Stimulated activated CD4-positive, alpha-beta T cell treated with anti-CD3 and anti-CD28 coated beads, Interleukin-1b, Interleukin-23, amount 100 ng/mL, for 48 hours (primary cell): ENCODE results near the gene TTC24.
"Not testable (repeated sequence)": the region's sequence is repeated elsewhere in the genome, so short reads cannot be mapped to it uniquely, and the experiment has no call there.

Experiments used
- DNase-seq: peaks from one replicate; pipeline ENCODE4 v3.0.0-alpha.2; 2020

Gene TTC24

DNA sequence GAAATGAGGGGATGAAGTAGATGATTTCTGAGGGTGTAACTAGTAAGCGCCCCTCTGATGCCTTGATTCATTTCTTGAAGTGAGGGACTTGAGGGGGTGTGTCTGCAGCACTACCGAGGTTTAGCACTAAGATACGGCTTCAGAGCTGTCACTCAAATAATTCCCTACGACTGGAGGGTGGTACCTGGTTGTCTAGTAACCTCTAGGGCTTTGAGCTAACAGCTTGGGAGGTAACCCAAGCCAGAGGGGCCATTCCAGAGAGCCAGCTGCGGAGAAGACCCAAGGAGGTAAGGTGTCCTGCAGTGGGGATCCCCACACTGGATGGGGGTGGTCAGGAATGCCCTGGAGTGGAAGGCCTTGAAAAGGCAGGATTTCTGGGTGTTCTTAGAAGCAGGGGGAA is at the start of gene TTC24:
TSS of gene TTC24 (plus strand) at position 252 of the 400 bp plus-strand sequence. CDS start 1,642 bp downstream, outside the sequence.
- no peak for DNase-seq

DNA sequence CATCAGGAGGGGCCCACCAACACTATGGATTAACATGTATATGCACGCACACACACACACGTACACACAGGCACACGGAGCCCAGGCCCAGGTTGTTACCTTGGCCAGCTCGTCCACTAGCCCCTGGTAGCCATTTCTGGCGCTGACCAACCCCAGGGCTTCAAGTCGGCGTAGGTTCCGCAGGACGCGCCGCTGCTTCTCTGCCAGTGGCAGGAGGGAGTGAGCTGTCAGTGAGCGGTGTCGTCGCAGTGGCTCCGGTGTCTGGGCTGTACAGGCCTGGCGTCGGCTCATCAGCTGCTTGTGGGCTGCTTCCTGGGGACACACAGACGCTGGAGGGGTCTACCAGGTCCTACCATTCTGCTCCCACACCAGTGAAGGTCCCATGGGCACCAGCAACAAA is 49.5 kb upstream of the TTC24 start:
- DNase-seq: no peak

DNA sequence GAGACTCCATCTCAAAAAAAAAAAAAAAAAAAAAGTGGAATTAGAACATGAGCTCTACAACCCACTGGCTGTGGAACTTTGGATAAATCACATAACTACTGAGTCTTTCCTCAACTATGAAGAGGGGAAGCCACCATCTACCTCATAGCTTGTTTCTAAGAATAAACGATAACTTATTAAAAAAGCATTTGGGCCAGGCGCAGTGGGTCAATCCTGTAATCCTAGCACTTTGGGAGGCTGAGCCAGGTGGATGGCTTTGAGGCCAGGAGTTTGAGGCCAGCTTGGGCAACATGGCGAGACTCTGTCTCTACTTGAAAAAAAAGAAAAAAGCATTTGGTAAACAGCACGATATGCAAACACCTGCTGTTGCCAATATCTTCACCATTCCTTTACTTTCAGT is 47.1 kb upstream of the TTC24 start:
- DNase-seq: no peak

- no peak for DNase-seq
These were observed 45.8 kb upstream of the TTC24 start for GRCh38 chr1:156533568-156534220.

GRCh38 chr1:156534424-156535060 is 45.0 kb upstream of the TTC24 start:
- no peak for DNase-seq

DNA sequence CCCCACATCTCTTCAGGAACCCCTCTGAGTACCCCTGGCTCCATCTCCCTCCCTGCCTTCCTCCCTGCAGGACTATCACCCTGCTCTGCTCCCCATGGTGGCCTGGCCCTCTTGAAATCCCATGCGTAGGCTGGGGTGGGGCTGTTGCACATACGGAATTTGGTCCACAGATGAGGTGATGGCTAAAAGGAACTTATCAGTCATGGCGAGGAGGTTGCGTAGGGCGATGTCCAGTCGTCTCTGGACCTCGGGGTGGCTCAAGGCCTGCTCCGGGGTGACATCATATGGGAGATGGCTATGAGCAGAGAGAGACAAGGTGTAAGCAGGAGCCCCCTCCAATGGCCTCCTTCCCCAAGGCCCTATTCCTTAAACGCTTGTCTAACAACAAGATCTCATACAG is 42.5 kb upstream of the TTC24 start:
- DNase-seq: no peak

GRCh38 chr1:156538711-156539440 is 40.6 kb upstream of the TTC24 start:
- no peak for DNase-seq

GRCh38 chr1:156539818-156540355 is 39.6 kb upstream of the TTC24 start:
- no peak for DNase-seq

DNA sequence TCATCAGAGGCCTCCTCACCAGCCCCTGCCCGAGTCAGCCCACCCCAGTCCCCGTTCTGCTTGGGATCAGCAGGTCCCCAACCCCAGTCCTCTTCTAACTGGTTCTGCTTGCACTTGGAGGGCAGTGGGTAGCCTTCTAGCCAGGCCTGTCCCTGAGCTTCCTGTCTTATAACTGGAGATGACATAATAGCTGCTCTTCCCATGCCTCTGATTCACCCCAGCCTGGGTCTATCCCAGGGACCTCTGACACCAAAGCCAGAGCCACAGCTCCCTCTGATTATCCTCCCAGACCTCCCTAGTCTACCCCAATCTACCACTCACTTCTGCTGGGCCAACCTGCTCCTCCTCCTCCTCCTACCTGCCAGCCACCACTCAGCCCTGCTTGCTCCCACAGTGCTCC is 38.6 kb upstream of the TTC24 start:
- no peak for DNase-seq

DNA sequence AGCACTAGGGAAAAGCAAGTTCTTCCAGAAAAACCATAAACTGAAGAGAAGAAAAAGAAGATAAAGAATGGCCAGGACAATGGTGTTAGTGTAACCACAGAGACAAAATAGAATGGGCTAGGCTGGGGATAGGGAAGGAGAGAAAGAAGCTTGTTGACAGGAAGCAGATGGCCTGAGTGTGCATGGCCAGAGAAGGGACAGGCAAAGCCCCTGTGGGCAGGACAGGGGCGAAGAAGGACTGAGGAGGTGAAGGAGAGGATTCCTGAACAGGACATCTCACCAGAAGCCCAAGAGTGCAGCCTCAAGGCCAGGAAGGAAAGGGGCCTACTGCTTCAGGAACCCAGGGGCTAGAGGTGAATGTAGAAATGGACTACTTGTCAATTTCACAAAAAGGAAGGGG is 36.5 kb upstream of the TTC24 start:
- no peak for DNase-seq

- DNase-seq: no peak
These were observed 34.9 kb upstream of the TTC24 start for GRCh38 chr1:156544592-156545102.

GRCh38 chr1:156546267-156546666 is 33.3 kb upstream of the TTC24 start:
- DNase-seq: no peak

DNA sequence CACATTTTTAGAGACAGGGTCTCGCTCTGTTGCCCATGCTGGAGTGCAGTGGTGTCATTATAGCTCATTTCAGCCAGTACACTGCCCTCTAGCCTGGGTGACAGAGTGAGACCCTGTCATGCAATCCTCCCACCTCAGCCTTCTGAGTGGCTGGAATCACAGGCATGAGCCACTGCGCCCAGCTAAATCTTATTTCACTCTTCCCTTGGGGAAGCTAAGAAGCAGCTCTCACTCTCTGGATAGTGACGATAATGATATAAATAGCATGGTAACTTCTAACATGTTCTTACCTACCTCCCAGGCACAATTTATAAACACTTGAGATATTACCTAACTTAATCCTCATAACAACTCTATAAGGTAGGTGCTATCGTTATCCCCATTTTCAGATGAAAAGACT is 32.1 kb upstream of the TTC24 start:
- no peak for DNase-seq

- DNase-seq: no peak
These were observed 31.5 kb upstream of the TTC24 start for GRCh38 chr1:156547982-156548381.

DNA sequence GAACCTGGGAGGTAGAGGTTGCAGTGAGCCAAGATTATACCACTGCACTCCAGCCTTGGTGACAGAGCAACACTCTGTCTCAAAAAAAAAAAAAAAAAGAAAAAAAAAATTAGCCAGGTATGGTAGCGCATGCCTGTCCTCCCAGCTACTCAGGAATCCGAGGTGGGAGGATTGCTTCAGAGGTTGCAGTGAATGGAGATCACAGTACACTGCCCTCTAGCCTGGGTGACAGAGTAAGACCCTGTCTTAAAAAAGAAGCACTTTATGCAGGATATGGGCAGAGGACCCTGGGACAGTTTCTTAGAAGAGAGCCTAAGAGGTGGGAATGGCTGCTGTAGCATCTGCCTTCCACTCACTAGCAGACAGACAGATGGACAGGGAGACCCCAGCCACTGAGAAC is 30.1 kb upstream of the TTC24 start:
- DNase-seq: no peak

DNA sequence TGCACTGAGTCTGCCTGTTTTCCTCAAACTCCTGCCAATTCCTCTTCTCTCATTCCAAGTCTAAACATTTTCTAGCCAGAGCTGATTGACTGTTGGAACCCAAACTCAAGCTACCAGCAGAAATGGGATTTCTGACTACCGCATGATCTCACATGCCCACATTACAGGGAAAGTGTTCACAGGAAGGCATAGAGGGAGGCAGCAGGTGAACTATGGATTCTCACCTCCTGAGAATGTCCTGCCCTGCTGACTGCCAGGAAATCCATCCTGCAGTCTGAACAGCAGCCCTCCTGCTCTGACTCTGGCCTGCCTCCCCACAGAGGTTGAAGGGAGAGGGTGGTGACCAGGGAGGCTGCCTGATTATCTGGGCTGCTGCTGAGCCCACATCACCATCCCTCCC is 29.7 kb upstream of the TTC24 start:
- no peak for DNase-seq

DNA sequence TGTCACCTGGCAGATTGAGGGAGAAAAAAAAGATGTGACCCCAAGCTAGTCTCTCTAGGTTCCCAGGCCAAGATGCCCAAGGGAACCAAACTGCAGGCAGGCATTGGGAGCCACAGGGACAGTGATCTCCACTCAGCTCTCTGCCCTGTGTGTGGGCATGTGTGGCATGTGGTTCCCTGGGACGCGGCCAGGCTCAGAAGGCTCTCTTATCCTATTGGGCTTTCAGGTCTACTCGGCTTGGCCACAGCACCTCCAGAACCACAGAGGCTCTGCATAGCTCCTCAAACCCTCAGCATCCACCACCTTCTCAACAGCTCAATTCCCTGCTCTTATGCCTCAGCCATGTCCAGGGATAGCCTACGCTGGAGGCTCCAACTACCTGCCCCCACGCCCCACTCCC is 29.2 kb upstream of the TTC24 start:
- DNase-seq: no peak

- no peak for DNase-seq
These were observed 28.4 kb upstream of the TTC24 start for GRCh38 chr1:156551066-156551643.

DNA sequence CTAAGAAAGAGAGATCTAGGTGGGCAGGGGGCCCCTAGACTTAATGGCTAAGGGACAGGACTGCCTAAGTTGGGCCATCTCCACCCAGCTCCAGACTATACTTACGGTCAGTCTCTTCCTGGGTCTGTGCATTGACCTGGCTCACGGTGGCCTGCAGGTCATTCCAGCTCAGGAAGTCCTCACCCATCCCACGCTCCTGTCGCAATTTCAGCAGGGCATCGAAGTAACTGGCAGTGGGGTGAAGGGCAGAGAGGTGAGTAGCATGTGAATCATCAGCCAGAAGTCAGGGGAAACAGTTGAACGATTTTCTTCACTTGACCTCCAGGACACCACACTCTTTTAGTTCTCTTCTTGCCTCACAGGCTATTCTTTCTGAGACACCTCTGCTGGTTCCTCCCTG is 27.7 kb upstream of the TTC24 start:
- no peak for DNase-seq

DNA sequence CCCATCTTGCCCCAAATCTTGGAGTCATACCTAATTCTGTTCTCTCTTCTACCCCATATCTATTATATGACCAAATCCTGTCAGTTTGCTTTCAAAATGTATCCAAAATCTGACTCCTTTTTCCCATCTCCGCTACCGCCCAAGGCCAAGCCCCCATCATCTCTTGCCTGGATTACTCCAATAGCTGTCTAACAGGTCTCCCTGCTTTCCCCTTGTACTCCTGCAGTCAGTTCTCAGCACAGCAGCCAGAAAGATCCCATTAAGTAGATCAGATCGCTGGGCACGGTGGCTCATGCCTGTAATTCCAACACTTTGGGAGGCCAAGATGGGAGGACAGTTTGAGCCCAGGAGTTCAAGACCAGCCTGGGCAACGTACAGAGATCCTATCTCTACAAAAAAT is 27.0 kb upstream of the TTC24 start:
- no peak for DNase-seq

DNA sequence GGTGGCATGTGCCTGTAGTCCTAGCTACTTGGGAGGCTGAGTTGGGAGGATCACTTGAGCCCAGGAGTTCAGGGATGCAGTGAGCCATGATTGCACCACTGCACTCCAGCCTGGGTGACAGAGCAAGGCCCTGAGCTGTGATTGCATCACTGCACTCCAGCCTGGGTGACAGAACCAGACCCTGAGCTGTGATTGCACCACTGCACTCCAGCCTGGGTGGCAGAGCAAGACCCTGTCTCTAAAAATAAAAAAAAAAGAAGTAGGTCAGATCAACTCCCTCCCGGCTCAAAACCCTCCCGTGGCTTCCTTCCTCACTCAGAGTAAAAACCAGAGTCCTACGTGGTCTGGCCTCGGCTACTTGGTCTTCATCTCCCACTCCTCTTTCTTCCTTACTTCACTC is 26.6 kb upstream of the TTC24 start:
- not testable (repeated sequence) for DNase-seq

DNA sequence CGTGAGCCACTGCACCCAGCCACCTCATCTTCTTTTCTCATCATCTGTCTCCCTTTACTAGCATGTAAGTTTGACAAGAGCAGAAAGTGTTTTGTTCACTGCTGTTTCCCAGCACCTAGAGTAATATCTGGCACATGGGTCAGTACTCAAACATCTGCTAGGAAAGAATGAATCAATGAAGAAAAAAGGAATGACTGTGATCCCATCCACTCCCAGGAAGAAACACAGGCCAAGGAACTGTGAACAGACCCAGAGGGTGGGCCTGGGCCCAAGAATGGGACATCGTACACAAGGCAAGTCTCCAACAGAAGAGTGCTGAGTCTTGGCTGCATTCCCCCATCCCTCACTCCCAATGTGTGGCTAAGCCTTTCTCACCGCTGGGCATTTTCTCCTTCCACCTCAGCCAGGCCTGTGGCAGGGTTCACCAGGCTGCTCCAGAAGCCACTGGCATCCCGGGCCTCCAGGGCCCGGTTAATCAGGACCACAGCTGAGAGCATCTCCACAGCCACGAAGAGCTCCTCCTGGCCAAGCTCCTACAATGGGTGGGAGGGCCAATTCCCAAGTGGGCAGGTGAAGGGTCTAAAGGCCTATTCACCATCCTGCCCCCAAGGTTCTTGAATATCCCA is 25.6 kb upstream of the TTC24 start:
- no peak for DNase-seq

DNA sequence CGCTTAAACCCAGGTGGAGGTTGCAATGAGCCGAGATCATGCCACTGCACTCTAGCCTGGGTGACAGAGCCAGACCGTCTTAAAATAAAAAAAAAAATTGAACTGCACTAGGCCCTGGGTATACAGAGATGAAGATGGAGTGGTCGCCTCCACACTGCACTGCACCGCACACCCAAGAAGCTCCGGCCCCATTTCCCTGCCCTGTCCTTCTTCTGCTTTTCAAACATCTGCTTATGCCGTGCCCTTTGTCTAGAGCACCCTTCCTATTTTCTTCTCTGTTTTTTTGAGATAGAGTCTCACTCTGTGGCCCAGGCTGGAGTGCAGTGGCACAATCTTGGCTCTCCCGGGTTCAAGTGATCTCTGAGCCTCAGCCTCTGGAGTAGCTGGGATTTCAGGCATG is 24.6 kb upstream of the TTC24 start:
- DNase-seq: no peak
